H9 (cell line): ENCODE data around the gene RASA3. TPM values are rescaled to one million over a fixed set of nuclear protein-coding genes. Genes with fewer than 3 reads are reported as not detected.

Source experiments
- DNase-seq: peaks from one replicate; pipeline ENCODE4 v3.0.0-alpha.2; 2017
- H2AFZ ChIP-seq: one replicate; pipeline ENCODE4 v1.6.1; 2013; ENCODE audit warnings: mild to moderate bottlenecking, low read length, control low read depth, moderate library complexity
- H2AK5ac ChIP-seq: 2 replicates; pipeline ENCODE4 v1.6.1; 2013; ENCODE audit warnings: low read length, control low read depth, mixed read lengths; ENCODE audit not compliant: insufficient read length
- H2BK120ac ChIP-seq: one replicate; pipeline ENCODE4 v1.6.1; 2013; ENCODE audit warnings: low read depth, mild to moderate bottlenecking, low read length, control low read depth, inconsistent platforms; ENCODE audit not compliant: poor library complexity, severe bottlenecking
- H2BK12ac ChIP-seq: 2 replicates; pipeline ENCODE4 v1.6.1; 2013; ENCODE audit warnings: low read length, control low read depth, mixed read lengths, low read depth; ENCODE audit not compliant: insufficient read length
- H2BK15ac ChIP-seq: 2 replicates; pipeline ENCODE4 v1.6.1; 2013; ENCODE audit warnings: low read depth, low read length, control low read depth
- H2BK20ac ChIP-seq: one replicate; pipeline ENCODE4 v1.6.1; 2013; ENCODE audit warnings: low read depth, mild to moderate bottlenecking, low read length, control low read depth, inconsistent platforms; ENCODE audit not compliant: poor library complexity, severe bottlenecking
- H2BK5ac ChIP-seq: 2 replicates; pipeline ENCODE4 v1.6.1; 2013; ENCODE audit warnings: low read length, control low read depth, mixed read lengths; ENCODE audit not compliant: insufficient read length
- H3K14ac ChIP-seq: 2 replicates; pipeline ENCODE4 v1.6.1; 2013; ENCODE audit warnings: low read length, control low read depth; ENCODE audit not compliant: insufficient read depth
- H3K18ac ChIP-seq: 2 replicates; pipeline ENCODE4 v1.6.1; 2013; ENCODE audit warnings: low read depth, mild to moderate bottlenecking, mixed read lengths, low read length, control low read depth; ENCODE audit not compliant: insufficient read length
- H3K23ac ChIP-seq: 2 replicates; pipeline ENCODE4 v1.6.1; 2013; ENCODE audit warnings: low read length, control low read depth, mixed read lengths, low read depth; ENCODE audit not compliant: insufficient read length
- H3K23me2 ChIP-seq: 2 replicates; pipeline ENCODE4 v1.6.1; 2013; ENCODE audit warnings: low read depth, mild to moderate bottlenecking, mixed read lengths, low read length, control low read depth; ENCODE audit not compliant: insufficient read length, poor library complexity, severe bottlenecking
- H3K27ac ChIP-seq: 2 replicates; pipeline ENCODE4 v1.5.1; 2013; ENCODE audit warnings: low read length, control low read depth, mixed read lengths, low read depth; ENCODE audit not compliant: insufficient read length
- H3K27me3 ChIP-seq: 2 replicates; pipeline ENCODE4 v1.6.1; 2013; ENCODE audit warnings: low read length, control low read depth, inconsistent platforms; ENCODE audit not compliant: insufficient read depth
- H3K4ac ChIP-seq: 2 replicates; pipeline ENCODE4 v1.6.1; 2013; ENCODE audit warnings: low read depth, mild to moderate bottlenecking, control low read depth, inconsistent platforms, low read length, moderate library complexity
- H3K4me1 ChIP-seq: 2 replicates; pipeline ENCODE4 v1.6.1; 2013; ENCODE audit warnings: low read length, control low read depth, inconsistent platforms; ENCODE audit not compliant: insufficient read depth
- H3K4me2 ChIP-seq: 2 replicates; pipeline ENCODE4 v1.6.1; 2013; ENCODE audit warnings: low read length, control low read depth, mixed read lengths; ENCODE audit not compliant: insufficient read length, insufficient read depth
- H3K56ac ChIP-seq: 2 replicates; pipeline ENCODE4 v1.6.1; 2013; ENCODE audit warnings: low read depth, mild to moderate bottlenecking, mixed read lengths, low read length, control low read depth; ENCODE audit not compliant: insufficient read length
- H3K79me1 ChIP-seq: 2 replicates; pipeline ENCODE4 v1.6.1; 2013; ENCODE audit warnings: low read depth, mild to moderate bottlenecking, moderate library complexity, low read length, control low read depth, inconsistent platforms; ENCODE audit not compliant: insufficient read depth, poor library complexity, severe bottlenecking
- H3K79me2 ChIP-seq: 2 replicates; pipeline ENCODE4 v1.6.1; 2013; ENCODE audit warnings: low read length, control low read depth, inconsistent platforms; ENCODE audit not compliant: insufficient read depth
- H3K9ac ChIP-seq: 2 replicates; pipeline ENCODE4 v1.6.1; 2013; ENCODE audit warnings: low read length, control low read depth, mixed read lengths; ENCODE audit not compliant: insufficient read length; ENCODE audit errors: extremely low read depth
- H3K9me3 ChIP-seq: one replicate; pipeline ENCODE4 v1.6.1; 2013; ENCODE audit warnings: low read depth, low read length, inconsistent platforms; ENCODE audit not compliant: control insufficient read depth
- H3T11ph ChIP-seq: one replicate; pipeline ENCODE4 v1.6.1; 2013; ENCODE audit warnings: mild to moderate bottlenecking, low read length, control low read depth, inconsistent platforms
- H4K20me1 ChIP-seq: one replicate; pipeline ENCODE4 v1.6.1; 2013; ENCODE audit not compliant: control insufficient read depth, insufficient read length, insufficient read depth
- H4K5ac ChIP-seq: 2 replicates; pipeline ENCODE4 v1.6.1; 2013; ENCODE audit warnings: low read depth, mild to moderate bottlenecking, mixed read lengths, low read length, control low read depth; ENCODE audit not compliant: insufficient read length
- H4K8ac ChIP-seq: replicated peaks from 2 replicates; pipeline ENCODE4 v1.6.1; 2013; ENCODE audit warnings: low read length, control low read depth, mixed read lengths, low read depth; ENCODE audit not compliant: insufficient read length
- H4K91ac ChIP-seq: 2 replicates; pipeline ENCODE4 v1.6.1; 2013; ENCODE audit warnings: low read depth, mild to moderate bottlenecking, moderate library complexity, mixed read lengths, low read length, control low read depth; ENCODE audit not compliant: insufficient read length
- H3K27ac Mint-ChIP-seq, 3 experiments: 2 replicates in 2 of 3; 3 replicates in 1 of 3; pipeline ENCODE4 v1.8.0; 2020 to 2021; ENCODE audit warnings: mixed read lengths in 3 of 3, mild to moderate bottlenecking in 1 of 3, moderate library complexity in 1 of 3
- H3K27me3 Mint-ChIP-seq: 2 replicates; pipeline ENCODE4 v1.8.0; 2021; ENCODE audit warnings: low read depth, mild to moderate bottlenecking, moderate library complexity, mixed read lengths
- H3K36me3 Mint-ChIP-seq, 3 experiments: 2 replicates in 2 of 3; 3 replicates in 1 of 3; pipeline ENCODE4 v1.8.0; 2020 to 2021; ENCODE audit warnings: low read depth in 3 of 3, mixed read lengths in 3 of 3; ENCODE audit not compliant: insufficient read depth in 1 of 3
- H3K4me1 Mint-ChIP-seq, 2 experiments: 2 replicates each; pipeline ENCODE4 v1.8.0; 2020; ENCODE audit warnings: mixed read lengths in 2 of 2
- H3K4me3 Mint-ChIP-seq, 2 experiments: 2 replicates in 1 of 2; 3 replicates in 1 of 2; pipeline ENCODE4 v1.8.0; 2020 to 2021; ENCODE audit warnings: mild to moderate bottlenecking in 2 of 2, mixed read lengths in 2 of 2, moderate library complexity in 1 of 2
- H3K9me3 Mint-ChIP-seq, 2 experiments: 2 replicates in 1 of 2; 3 replicates in 1 of 2; pipeline ENCODE4 v1.8.0; 2020; ENCODE audit warnings: mild to moderate bottlenecking in 2 of 2, mixed read lengths in 2 of 2, moderate library complexity in 1 of 2
- WGBS: extraction: QIAGEN DNeasy Blood & Tissue Kit; methylation state at CpG from one replicate; pipeline ENCODE4 v1.1.7; 2013; ENCODE audit warnings: missing lambda C conversion rate, low lambda C conversion rate, mixed read lengths; ENCODE audit not compliant: insufficient read length; ENCODE audit errors: extremely low coverage; 5-methylcytosine and 5-hydroxymethylcytosine counted together
- total RNA-seq: library from RNA; stranded (reverse); gene quantifications from 2 replicates; pipeline ENCODE4 v1.2.1, GENCODE V29; 2021
- TF ChIP-seq, protein P1 (sequence below): fragments of 200-600 bp; sonication (generic); conservative IDR thresholded peaks from 3 replicates; pipeline ENCODE4 v1.8.0; 2021; ENCODE audit warnings: antibody characterized with exemption, mild to moderate bottlenecking

RASA3 gene
- total RNA-seq, 1 experiment from 2014 or later, result 12.3 TPM

DNA sequence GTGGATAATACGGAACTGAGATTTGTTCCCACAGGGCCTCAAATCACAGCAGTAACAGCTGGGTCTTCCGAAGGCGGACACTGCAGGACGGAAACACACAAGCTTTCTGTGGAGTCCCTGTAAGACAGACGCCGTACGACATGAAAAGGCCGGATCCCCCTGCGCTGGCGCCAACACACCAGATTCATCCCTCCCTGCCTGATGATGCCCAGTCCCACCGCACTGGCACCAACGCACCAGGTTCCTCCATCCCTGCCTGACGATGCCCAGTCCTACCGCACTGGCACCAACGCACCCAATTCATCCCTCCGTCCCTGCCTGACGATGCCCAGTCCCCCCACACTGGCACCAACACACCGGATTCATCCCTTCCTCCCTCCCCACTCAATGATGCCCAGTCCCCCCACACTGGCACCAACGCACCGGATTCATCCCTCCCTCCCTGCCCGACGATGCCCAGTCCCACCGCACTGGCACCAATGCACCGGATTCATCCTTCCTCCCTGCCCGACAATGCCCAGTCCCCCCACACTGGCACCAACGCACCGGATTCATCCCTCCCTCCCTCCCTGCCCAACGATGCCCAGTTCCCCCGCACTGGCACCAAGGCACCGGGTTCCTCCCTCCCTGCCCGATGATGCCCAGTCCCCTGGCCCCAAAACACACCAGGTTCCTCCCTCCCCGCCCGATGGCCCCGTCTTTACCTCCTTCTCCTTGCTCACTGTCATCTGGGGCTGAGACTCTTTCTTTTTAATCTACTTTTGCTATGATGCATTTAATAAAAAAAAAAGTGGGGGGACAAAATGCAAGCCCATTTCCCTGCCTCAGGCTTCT is 55.1 kb downstream of the RASA3 start:
- Histone ChIP-seq H3T11ph (no peak overlapping the region), H2BK120ac (no peak overlapping the region), H3K4me1 (no peaks in the 10 kb centered on the region; the same call in 1 of the 2 replicates), H3K4me2 (no peak overlapping the region), H4K20me1 (no peaks in the 10 kb centered on the region), H3K23ac (no peak overlapping the region), H4K91ac (no peak overlapping the region), H2AFZ (no peak overlapping the region), H2BK5ac (no peak overlapping the region), H4K5ac (no peak overlapping the region), H3K79me2 (peaks cover 2% of the 10 kb centered on the region; the same call in 1 of the 2 replicates), H2BK12ac (no peak overlapping the region), H3K56ac (no peak overlapping the region), H2BK15ac (no peak overlapping the region), H2BK20ac (no peak overlapping the region), H3K4ac (no peak overlapping the region), H3K79me1 (no peaks in the 10 kb centered on the region), H4K8ac (no peak overlapping the region), H3K18ac (peak overlapping the region; percentile 48), H3K9me3 (no peaks in the 10 kb centered on the region), H3K27ac (no peak overlapping the region), H3K9ac (no peak overlapping the region), H3K14ac (no peak overlapping the region; the same call in 1 of the 2 replicates), H2AK5ac (no peak overlapping the region), H3K23me2 (no peaks in the 10 kb centered on the region), H3K27me3 (no peaks in the 10 kb centered on the region)
- H3K36me3 Mint-ChIP-seq, result 0 out of 7 replicates have a peak, but pooled peaks cover 0 to 2% (median 0%) of the 10 kb centered on the region in 3 experiments
- no peak overlapping the region; a peak in 1 of 5 replicates for H3K4me3 Mint-ChIP-seq
- TF ChIP-seq, protein P1, sequence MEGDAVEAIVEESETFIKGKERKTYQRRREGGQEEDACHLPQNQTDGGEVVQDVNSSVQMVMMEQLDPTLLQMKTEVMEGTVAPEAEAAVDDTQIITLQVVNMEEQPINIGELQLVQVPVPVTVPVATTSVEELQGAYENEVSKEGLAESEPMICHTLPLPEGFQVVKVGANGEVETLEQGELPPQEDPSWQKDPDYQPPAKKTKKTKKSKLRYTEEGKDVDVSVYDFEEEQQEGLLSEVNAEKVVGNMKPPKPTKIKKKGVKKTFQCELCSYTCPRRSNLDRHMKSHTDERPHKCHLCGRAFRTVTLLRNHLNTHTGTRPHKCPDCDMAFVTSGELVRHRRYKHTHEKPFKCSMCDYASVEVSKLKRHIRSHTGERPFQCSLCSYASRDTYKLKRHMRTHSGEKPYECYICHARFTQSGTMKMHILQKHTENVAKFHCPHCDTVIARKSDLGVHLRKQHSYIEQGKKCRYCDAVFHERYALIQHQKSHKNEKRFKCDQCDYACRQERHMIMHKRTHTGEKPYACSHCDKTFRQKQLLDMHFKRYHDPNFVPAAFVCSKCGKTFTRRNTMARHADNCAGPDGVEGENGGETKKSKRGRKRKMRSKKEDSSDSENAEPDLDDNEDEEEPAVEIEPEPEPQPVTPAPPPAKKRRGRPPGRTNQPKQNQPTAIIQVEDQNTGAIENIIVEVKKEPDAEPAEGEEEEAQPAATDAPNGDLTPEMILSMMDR, result no peak
- no CpG with 5 or more reads among the region's 34 CpGs for WGBS
- H3K27me3 Mint-ChIP-seq, result peaks cover 2% of the 10 kb centered on the region; the same call in 1 of the 2 replicates
- DNase-seq, result no peak
- no peaks in the 10 kb centered on the region for H3K9me3 Mint-ChIP-seq
- peak overlapping the region in 1 of 3 experiments; percentile 53; a peak in 1 of 7 replicates for H3K27ac Mint-ChIP-seq
- H3K4me1 Mint-ChIP-seq, result peaks cover 7 to 19% of the 10 kb centered on the region in 2 experiments
